NT2/D1 (cell line): ENCODE results near the gene SPA17.

Experiments used
- YY1 ChIP-seq: IDR thresholded peaks from 2 replicates; pipeline ENCODE4 v1.6.1; 2011; ENCODE audit not compliant: insufficient read length, insufficient read depth
- ZNF274 ChIP-seq: IDR thresholded peaks from 2 replicates; pipeline ENCODE4 v1.6.1; 2011; ENCODE audit warnings: mild to moderate bottlenecking, low read depth, low read length

- TF ChIP-seq ZNF274: no peak
- no peak for TF ChIP-seq YY1
Observed at GRCh38 chr11:124718801-124719200, 45.1 kb downstream of the SPA17 start.
